ENCODE measurements around the gene PDK3. TPM values are rescaled to one million over a fixed set of nuclear protein-coding genes. Genes with fewer than 3 reads are reported as not detected.

The PDK3 gene
- 5.0 to 8.0 TPM (median 6.8 TPM) in 3 replicates for polyA plus RNA-seq
- polyA plus RNA-seq (2011; ENCODE audit: low read depth), result 1.9 TPM
- polyA plus RNA-seq (2011; cell fraction: cytosol; rRNA removed), result 4.1 and 7.3 TPM in 2 replicates
- 4.4 and 4.5 TPM in 2 replicates for polyA plus RNA-seq (2011; cell fraction: nucleus; rRNA removed)
- polyA plus RNA-seq (2012; ENCODE audit: low replicate concordance), result 1.9 and 4.4 TPM in 2 replicates
- polyA minus RNA-seq, result 8.5 to 22.1 TPM (median 17.1 TPM) in 3 replicates
- 8.4 TPM for polyA minus RNA-seq (2011; cell fraction: cytosol; rRNA and poly(A)+ RNA removed)
- 6.4 and 17.3 TPM in 2 replicates for polyA minus RNA-seq (2011; cell fraction: nucleus; rRNA and poly(A)+ RNA removed)

DNA sequence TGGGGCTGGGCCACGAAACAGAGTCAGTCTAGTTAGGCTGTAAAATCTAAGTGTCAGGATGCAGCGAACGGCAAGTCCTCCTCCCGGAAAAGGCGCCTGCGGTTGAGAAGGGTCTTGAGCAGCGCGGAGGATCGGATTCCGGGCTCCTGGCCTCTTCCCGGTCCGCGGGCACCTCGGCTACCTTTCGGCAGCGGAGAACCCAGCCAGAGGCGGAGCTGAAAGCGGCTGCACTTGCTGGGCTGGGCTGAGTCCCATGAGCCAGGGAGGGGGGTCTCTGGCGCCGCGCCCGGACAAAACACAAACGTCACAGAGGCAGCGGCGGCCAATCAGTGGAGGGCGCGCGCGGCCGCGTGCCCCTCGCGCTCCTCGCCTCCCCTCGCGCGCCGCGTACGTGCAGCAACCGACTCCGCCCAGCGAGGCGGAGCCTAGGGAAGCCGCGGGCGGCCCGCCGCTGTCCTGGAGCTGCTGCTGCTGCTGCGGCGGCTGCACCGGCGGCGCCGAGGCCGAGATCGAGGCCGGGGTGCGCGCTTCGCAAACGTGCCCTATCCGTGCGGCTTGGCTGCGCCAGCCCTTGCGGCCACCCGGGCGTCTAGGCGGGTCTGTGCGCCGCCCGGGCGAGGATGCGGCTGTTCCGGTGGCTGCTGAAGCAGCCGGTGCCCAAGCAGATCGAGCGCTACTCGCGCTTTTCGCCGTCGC is at the start of gene PDK3:
PDK3 (plus strand) TSS at position 451 of the 696 bp plus-strand sequence; CDS start at position 621, 170 bp downstream.
- H3K4me2 ChIP-seq (ENCODE audit: control insufficient read depth, extremely low read depth, insufficient read depth, low read depth, low read length), result peak within 1 kb of the TSS; percentile 67
- peak within 1 kb of the TSS; percentile 73 for H3K9ac ChIP-seq (ENCODE audit: control insufficient read depth, extremely low read depth, insufficient read depth, low read length)
- H3K27ac ChIP-seq (ENCODE audit: control insufficient read depth, insufficient read depth, low read length), result peak within 1 kb of the TSS; percentile 61
- no peaks in the 10 kb centered on the region for H3K9me1 ChIP-seq (ENCODE audit: control insufficient read depth, extremely low read depth, insufficient read depth, low read length)
- H3K79me2 ChIP-seq (ENCODE audit: control insufficient read depth, insufficient read depth, low read length), result no peaks in the 10 kb centered on the region
- H3K27me3 ChIP-seq (ENCODE audit: control insufficient read depth, extremely low read depth, insufficient read depth, low read length), result no peaks in the 10 kb centered on the region
- dilution Hi-C loops (cut with MboI; ENCODE audit: extremely low pct_ligation_motif_present, low sequenced_read_pairs), result no loop called here
- no peak for TF ChIP-seq EZH2 (IDR thresholded peaks at IDR 0.05; ENCODE audit: low read length)
- TF ChIP-seq, protein P1, sequence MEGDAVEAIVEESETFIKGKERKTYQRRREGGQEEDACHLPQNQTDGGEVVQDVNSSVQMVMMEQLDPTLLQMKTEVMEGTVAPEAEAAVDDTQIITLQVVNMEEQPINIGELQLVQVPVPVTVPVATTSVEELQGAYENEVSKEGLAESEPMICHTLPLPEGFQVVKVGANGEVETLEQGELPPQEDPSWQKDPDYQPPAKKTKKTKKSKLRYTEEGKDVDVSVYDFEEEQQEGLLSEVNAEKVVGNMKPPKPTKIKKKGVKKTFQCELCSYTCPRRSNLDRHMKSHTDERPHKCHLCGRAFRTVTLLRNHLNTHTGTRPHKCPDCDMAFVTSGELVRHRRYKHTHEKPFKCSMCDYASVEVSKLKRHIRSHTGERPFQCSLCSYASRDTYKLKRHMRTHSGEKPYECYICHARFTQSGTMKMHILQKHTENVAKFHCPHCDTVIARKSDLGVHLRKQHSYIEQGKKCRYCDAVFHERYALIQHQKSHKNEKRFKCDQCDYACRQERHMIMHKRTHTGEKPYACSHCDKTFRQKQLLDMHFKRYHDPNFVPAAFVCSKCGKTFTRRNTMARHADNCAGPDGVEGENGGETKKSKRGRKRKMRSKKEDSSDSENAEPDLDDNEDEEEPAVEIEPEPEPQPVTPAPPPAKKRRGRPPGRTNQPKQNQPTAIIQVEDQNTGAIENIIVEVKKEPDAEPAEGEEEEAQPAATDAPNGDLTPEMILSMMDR (optimal IDR thresholded peaks at IDR 0.05 in 1 of 3, IDR thresholded peaks at IDR 0.05 in 1 of 3, conservative IDR thresholded peaks at IDR 0.05 in 1 of 3; ENCODE audit: extremely low read depth in 1 of 3, insufficient read depth in 2 of 3, low read length in 3 of 3), result no peak
- peak within 1 kb of the TSS; percentile 83 for H2AFZ ChIP-seq (ENCODE audit: control insufficient read depth, low read length)
- FAIRE-seq, result no peak
- no peaks in the 10 kb centered on the region for H4K20me1 ChIP-seq (ENCODE audit: control insufficient read depth, extremely low read depth, insufficient read depth, low read length)
- DNase-seq (ENCODE audit: low read depth, low spot score), result peak; percentile 4
- H3K36me3 ChIP-seq (ENCODE audit: control insufficient read depth in 2 of 2, extremely low read depth in 1 of 2, insufficient read depth in 2 of 2, low read length in 2 of 2), result no peaks in the 10 kb centered on the region
- peak within 1 kb of the TSS; percentile 50 to 68 (median 59) for H3K4me3 ChIP-seq (ENCODE audit: control insufficient read depth in 2 of 3, extremely low read depth in 1 of 3, insufficient read depth in 2 of 3, low read depth in 1 of 3, low read length in 3 of 3)
- H3K4me1 ChIP-seq (ENCODE audit: control insufficient read depth, extremely low read depth, insufficient read depth, low read length), result peaks cover 2% of the 10 kb centered on the region
- H3K9me3 ChIP-seq (ENCODE audit: control insufficient read depth, low read depth, low read length), result no peaks in the 10 kb centered on the region

DNA sequence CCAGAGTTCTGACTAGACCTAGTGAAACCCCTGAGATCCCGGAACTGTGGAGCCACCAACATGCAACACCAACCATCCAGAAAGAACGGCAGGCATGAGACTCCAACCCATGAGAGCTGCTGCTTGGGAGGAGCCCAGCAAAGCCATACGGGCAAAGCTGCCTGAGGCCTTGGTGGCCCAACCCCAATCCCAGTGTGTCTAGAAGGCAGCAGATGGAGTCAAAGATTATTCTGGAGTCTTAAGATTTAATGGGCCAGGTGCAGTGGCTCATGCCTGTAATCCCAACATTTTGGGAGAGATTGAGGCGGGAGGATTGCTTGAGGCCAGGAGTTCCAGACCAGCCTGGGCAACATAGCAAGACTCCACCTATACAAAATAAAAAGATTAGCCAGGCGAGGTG is 49.2 kb upstream of the PDK3 start:
- Histone ChIP-seq H3K4me1 (ENCODE audit: control insufficient read depth, extremely low read depth, insufficient read depth, low read length) (no peaks in the 10 kb centered on the region), H3K27me3 (ENCODE audit: control insufficient read depth, extremely low read depth, insufficient read depth, low read length) (no peaks in the 10 kb centered on the region), H3K9ac (ENCODE audit: control insufficient read depth, extremely low read depth, insufficient read depth, low read length) (no peak overlapping the region), H3K9me1 (ENCODE audit: control insufficient read depth, extremely low read depth, insufficient read depth, low read length) (no peaks in the 10 kb centered on the region), H4K20me1 (ENCODE audit: control insufficient read depth, extremely low read depth, insufficient read depth, low read length) (no peaks in the 10 kb centered on the region), H3K36me3 (ENCODE audit: control insufficient read depth in 2 of 2, extremely low read depth in 1 of 2, insufficient read depth in 2 of 2, low read length in 2 of 2) (no peaks in the 10 kb centered on the region), H2AFZ (ENCODE audit: control insufficient read depth, low read length) (no peak overlapping the region), H3K9me3 (ENCODE audit: control insufficient read depth, low read depth, low read length) (no peaks in the 10 kb centered on the region), H3K79me2 (ENCODE audit: control insufficient read depth, insufficient read depth, low read length) (no peaks in the 10 kb centered on the region), H3K4me2 (ENCODE audit: control insufficient read depth, extremely low read depth, insufficient read depth, low read depth, low read length) (no peak overlapping the region), H3K4me3 (ENCODE audit: control insufficient read depth in 2 of 3, extremely low read depth in 1 of 3, insufficient read depth in 2 of 3, low read depth in 1 of 3, low read length in 3 of 3) (no peak overlapping the region), H3K27ac (ENCODE audit: control insufficient read depth, insufficient read depth, low read length) (no peak overlapping the region)
- dilution Hi-C loops (cut with MboI; ENCODE audit: extremely low pct_ligation_motif_present, low sequenced_read_pairs), result no loop called here
- no peak for DNase-seq (ENCODE audit: low read depth, low spot score)
- FAIRE-seq, result no peak
- TF ChIP-seq, protein P1 (optimal IDR thresholded peaks at IDR 0.05 in 1 of 3, IDR thresholded peaks at IDR 0.05 in 1 of 3, conservative IDR thresholded peaks at IDR 0.05 in 1 of 3; ENCODE audit: extremely low read depth in 1 of 3, insufficient read depth in 2 of 3, low read length in 3 of 3), result no peak
- TF ChIP-seq EZH2 (IDR thresholded peaks at IDR 0.05; ENCODE audit: low read length), result no peak
